GM19452 (cell line): Measurements from ENCODE around the gene MARCKS.
A peak's percentile ranks its signal among the peaks of the same experiment; 100 is the strongest.
"Not testable (repeated sequence)": the region's sequence is repeated elsewhere in the genome, so short reads cannot be mapped to it uniquely, and the experiment has no call there.

Source experiments
- ATAC-seq: cut with Tn5 transposase; IDR thresholded peaks from one replicate; pipeline ENCODE4 v1.9.1; 2021; ENCODE audit not compliant: unreplicated experiment

MARCKS gene

DNA sequence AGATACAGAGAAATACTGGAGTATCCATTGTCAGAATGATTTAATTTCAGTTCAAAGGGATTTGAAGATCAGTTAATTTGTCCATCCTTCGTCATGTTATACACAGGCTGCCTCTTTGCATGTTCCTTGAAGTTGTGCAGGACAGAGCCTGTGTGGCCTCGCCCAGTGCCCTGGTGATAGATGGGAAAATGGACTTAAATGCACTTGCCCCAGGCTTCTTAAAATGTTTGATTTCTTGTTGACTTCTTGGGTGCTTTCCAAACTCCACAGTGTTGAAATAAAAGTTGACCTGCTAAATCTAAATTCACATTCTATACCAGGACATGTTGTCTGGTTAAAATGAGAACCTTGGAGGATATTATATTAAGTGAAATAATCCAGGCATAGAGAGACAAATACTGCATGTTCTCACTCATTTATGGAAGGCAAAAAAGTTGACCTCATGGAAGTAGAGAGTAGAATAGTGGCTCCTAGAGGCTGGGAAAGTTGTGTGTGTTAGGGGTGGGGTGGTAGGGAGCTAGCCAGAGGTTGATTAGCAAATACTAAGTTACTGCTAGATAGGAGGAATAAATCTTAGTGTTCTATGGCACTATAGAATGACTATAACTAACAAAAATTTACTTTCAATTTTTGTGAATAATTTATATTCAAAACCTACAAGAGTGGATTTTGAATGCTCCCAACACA lies 25.3 kb downstream of the MARCKS start:
- no peak for ATAC-seq

DNA sequence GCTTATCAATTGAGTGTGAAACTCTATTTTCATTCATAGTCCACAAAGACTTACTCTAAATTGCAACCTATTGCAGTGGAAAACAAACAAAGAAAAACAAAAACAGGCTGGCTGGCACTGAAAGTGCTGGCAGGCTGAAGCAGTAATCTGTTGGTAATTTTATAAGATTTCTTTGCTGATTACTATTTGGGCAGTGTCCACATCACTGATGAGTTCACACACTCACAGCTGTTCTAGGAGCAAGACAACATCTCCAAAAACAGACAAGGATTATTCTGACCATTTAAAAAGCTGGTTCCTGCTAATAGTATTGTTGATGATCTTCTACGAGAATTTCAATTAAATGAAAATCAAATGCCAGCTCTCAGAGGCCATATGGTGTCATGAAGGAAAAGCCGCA lies 26.9 kb downstream of the MARCKS start:
- ATAC-seq = no peak

DNA sequence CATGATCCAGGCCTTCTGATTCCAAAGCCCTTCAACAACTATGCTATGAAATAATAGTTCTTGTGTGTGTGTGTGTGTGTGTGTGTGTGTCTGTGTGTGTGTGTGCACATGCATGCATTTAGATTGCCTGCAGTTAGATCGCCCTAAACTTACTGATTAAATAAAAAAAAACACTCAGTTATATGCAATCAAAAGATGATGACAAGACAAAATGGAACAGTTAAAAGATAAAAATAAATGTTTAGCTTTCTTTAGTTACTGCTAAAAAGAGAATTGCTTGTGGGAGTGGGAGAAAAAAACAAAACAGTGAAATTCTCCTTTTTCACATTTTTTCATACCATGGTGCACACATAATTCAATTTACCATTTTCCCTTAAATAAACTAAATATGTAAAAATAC lies 29.4 kb downstream of the MARCKS start:
- no peak for ATAC-seq

DNA sequence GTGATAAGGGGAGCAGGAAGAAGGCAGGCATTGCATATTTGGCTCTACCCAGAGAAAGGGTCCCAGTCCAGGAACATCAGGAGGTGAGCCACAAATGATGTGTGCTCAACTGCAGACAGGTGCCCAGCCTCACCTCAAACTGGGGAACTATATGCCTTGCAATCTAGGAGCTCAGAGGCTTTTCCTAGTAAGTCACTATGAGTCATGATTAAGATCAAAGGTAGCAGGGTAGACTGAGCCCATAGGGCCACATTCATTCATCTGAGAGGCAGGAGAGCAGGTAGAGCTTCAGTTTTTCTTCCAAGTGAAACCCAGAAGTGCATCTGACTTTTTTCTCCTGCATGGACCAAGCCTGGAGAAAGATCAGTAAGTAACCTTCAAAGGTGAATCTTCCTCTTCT lies 31.3 kb downstream of the MARCKS start:
- ATAC-seq = no peak

DNA sequence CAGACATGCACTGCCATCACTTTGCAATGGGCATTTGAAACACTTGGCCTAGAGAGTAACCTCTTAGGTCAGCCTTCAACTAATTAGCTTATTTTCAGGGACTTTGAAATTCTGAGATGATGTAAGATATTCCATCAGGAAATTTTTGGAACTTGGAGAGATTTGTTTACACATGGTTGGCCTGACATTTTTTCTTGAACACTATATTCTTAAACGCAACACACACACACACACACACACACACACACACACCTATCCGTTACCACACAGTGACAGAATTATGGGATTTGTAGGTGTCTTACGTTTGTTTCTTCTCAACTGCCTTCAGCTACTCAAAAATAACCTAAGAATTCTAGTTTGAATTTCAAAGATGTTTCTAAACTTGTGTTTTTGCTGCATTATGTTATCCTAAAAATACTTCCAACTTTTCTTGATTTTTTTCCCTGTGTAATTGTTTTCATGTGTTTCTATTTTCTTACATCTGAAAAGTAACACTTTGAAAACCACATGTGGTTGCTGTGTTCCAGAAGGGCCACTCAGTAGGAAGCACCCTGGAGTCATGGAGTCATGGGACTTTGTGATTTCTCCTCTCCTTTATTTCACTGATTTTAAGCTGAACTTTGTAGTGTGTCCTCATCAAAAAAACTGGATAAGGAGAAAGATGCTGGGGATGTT lies 31.9 kb downstream of the MARCKS start:
- ATAC-seq = no peak

DNA sequence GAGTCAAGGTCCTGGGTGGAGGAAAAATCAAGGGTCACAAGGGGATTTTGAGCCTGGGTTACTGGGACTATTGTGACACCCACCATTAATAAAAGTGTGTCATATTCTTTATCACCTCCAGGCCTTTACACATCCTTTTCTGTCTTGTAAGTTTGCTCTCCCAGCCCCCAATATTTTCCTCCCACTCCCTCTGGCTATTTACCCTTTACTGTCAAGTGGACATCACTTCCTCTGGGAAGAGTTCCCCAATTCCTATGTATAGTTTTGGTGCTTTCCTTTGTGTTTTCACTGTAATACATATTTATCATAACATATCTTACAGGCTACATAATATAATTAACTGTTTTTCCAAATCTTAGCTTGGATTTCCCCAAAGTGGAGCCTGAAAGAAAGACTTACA lies 36.3 kb downstream of the MARCKS start:
- ATAC-seq = no peak

DNA sequence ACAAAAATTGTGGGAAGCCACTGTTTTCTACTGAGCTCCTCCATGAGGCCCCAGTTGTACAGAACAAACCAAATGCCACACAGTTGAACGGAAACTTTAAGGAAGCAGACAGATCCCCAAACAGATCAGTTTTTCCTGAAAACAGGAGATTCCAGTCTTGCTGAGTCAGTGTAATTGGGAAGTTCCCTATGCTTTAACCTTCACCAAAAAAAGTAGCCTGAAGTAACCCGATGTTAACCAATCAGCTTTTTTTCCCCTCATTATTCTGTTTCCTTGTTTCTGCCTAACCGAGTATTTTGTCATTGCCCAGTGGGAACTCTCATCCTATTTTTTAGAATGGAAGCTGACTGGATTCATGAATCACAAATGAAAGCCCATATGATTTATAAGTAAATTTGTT lies 36.7 kb downstream of the MARCKS start:
- ATAC-seq = no peak

DNA sequence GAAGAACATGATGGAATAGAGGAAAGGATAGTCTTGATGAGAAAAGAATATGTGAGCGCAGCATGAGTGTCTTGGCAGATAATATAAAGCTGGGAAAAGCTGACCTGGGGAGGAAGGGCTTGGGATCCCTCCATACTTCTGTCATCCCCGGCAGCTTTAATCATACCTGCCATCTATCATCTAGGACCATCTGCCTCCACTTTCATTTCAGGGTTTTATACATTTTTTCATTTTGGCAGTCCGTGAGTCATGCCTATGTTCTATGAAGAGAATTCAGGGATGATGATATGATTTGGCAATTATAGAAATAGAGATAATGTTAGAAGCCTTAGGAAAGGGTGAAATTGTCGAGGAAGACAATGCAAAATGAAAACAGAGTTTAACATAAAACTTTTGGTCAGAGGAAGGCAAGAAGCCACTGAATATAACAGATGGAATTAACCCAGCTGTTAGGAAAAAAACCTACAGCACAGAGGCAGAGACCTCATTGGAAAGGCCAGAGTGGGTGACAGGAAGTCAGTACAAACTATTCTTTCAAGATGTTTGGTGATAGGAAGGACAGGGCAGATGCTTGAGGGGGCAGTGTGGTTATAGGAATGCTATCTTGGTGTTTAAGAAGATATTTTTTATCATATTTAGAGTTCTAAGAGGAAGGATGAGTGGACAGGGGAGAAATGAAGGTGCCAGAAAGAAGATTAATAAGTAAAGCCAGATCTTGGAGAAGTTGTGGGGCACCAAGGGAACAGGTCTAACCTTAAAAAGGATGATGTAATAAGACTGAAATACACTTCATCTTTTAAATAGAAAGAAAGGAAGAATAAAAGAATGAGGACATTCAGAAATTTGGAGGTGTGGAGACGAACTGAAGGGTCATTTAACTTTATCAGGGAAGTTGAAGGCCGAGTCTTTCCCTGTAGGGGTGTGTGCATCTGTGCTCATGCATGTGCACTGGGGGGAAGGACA lies 37.8 kb downstream of the MARCKS start:
- ATAC-seq = no peak

DNA sequence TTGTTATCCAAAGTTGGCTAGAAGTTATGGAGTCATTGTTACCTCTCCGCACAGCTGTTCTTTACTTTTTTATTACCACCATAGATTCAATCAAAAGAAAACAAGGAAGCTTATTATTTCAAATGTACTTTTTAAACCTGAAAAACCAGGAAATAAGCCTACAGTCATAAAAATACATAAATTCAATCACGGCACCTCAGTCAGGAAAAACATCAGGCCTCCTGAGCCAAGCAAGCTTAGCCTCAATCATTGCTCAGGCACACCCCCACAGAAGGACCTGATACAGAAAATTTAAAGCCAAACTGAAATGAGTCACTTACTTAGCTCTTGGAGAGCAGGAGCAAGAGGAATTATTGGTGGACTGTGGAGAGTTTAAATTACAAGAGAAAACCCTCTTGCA lies 44.3 kb downstream of the MARCKS start:
- ATAC-seq = no peak

DNA sequence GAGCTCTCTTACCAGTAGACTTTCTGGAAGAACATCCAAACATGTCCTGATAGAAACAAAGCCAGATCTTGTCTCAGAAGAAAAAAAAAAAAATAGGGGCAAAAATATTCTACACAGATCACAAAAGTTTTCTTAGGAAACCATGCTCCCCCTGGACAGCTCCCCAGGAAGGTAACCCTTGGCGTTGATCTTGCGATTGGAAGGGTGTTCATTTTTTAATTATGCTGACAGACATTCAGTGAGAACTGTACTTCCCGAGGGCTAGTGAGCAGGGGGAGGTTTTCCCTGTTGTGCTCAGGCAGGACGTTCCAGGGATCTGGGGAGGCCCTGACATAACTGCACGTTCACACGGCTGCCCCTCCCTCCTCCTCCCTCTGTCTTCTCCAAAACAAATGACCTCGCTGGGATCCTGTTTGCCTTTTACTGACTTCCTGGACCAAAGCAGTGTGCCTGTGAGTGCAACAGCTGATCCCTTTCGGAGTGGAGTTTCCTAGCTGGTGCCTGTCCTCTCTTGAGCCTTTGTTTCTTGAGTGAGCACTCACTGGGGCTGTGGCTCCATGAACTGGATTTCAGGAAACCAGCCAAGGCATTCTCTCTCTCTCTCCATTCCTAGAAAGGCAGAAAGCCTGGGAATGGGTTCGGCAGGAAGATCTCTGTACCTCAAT lies 46.7 kb downstream of the MARCKS start:
- no peak for ATAC-seq

DNA sequence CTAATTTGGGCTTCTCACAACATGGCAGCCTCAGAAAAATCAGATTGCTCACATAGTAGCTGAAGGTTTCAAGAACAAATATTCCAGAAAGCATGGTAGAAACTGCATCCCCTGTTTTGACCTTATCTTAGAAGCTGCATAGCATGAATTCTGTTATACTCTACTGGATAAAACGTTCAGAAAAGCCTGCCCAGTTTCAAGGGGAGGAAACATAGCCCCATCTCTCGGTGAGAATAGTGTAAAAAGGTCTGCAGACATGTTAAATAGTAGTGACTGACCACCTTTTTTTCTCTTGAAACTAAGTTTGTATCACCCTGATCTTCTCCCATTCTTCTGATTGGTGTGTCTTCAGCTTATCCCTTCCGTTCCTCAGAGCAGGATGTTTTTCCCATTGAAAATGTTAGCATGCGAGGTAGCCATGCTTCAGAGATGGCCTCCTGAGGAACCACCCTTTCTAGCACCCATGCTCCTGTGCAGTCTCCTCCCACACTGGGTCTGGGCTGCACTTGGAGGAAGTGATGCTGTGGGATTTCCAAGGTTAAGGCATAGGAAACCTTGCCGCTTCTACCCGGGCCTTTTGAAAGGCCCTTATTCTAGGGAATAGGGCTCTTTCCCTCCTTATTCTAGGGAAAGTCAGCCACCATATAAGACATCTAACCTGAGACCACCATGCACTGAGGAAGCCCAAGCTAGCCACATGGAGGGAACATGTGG lies 50.1 kb downstream of the MARCKS start:
- no peak for ATAC-seq

DNA sequence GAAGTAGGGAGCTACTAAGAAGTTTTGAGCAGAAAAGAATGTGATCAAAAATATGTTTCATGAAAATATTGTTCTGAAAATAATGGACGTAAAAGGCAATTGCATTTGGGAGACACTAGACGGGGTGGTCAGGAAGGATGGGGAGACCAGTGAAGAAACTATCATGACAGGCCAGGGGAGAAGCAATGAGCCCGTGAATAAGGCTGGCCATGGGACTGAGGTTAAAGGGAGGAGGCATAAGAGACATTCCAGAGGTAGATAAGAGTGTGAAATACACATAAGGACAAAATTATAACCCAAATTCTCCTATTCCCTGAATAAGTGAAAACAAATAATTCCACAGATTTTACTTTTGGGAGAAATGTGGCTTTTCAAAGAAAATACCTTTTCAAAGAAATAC lies 51.7 kb downstream of the MARCKS start:
- no peak for ATAC-seq

DNA sequence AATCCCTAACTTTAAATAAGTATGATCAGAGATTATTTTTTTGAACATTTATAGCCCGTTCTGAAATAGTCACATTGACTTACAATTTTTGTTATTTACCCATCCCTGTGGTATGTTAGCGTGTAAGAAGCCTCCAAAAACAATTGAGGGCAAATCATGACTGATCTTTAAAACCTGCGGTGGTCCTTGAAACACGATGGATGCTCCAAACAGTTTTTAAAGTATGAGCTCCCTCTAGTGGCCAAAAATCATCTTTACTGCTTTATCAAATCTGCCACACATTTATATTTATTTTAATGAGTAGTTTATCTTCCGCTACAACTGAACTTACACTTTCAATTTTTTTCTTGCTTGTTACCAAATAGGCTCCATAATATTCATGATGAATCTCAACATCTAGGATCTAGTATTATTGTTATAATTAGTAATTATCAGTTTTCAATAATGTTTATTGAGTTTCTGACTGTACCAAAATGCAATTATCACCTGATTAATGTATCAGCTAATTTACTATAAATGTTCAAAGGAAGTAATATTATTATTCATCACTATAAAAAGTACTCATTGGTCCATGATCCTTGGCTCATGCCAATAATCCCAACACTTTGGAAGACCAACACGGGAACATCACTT lies 52.2 kb downstream of the MARCKS start:
- peak; percentile 54 for ATAC-seq

DNA sequence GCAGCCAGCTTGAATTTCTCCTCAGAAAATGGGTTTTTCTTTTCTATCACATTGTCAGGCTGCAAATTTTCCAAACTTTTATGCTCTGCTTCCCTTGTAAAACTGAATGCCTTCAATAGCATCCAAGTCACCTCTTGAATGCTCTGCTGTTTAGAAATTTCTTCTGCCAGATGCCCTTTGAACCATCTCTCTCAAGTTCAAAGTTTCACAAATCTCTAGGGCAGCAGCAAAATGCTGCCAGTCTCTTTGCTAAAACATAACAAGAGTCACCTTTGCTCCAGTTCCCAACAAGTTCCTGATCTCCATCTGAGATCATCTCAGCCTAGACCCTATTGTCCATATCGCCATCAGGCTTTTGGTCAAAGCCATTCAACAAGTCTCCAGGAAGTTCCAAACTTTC lies 53.1 kb downstream of the MARCKS start:
- not testable (repeated sequence) for ATAC-seq
